HepG2 (cell line): ENCODE measurements around the gene PSMA7. TPM values are rescaled to one million over a fixed set of nuclear protein-coding genes. Genes with fewer than 3 reads are reported as not detected.
A peak's percentile ranks its signal among the peaks of the same experiment; 100 is the strongest.
"Not testable (repeated sequence)": the region's sequence is repeated elsewhere in the genome, so short reads cannot be mapped to it uniquely, and the experiment has no call there.

Experiments used
- ARID4A ChIP-seq: sonication (generic); formaldehyde crosslinking; IDR thresholded peaks from 2 replicates; pipeline ENCODE4 v1.5.0; 2020; ENCODE audit warnings: mild to moderate bottlenecking, missing genetic modification reagents, borderline replicate concordance
- HOXA3 ChIP-seq: sonication (generic); formaldehyde crosslinking; IDR thresholded peaks from 2 replicates; pipeline ENCODE4 v1.5.0; 2020; ENCODE audit warnings: missing genetic modification reagents
- KDM2A ChIP-seq: sonication (generic); formaldehyde crosslinking; IDR thresholded peaks from 2 replicates; pipeline ENCODE4 v1.4.0; 2020; ENCODE audit warnings: low read depth, missing genetic modification reagents, borderline replicate concordance
- NFKBIZ ChIP-seq: IDR thresholded peaks from 2 replicates; pipeline ENCODE4 v1.6.1; 2018; ENCODE audit warnings: missing genetic modification reagents, missing compliant biosample characterization
- POGK ChIP-seq: sonication (generic); formaldehyde crosslinking; conservative IDR thresholded peaks from 2 replicates; pipeline ENCODE4 v1.8.0; 2022; ENCODE audit warnings: mild to moderate bottlenecking, moderate library complexity, missing genetic modification reagents
- POGZ ChIP-seq: sonication (generic); formaldehyde crosslinking; IDR thresholded peaks from 2 replicates; pipeline ENCODE4 v1.4.0; 2020; ENCODE audit warnings: mild to moderate bottlenecking, missing genetic modification reagents
- RCOR2 ChIP-seq: IDR thresholded peaks from 2 replicates; pipeline ENCODE4 v1.6.1; 2016; ENCODE audit warnings: missing biosample characterization, missing genetic modification reagents
- RXRB ChIP-seq: IDR thresholded peaks from 2 replicates; pipeline ENCODE4 v1.6.1; 2016; ENCODE audit warnings: borderline replicate concordance, missing genetic modification reagents, missing compliant biosample characterization
- ZBTB40 ChIP-seq, 2 experiments: fragments of 450-650 bp in 1 of 2; sonication (generic) in 1 of 2; formaldehyde crosslinking in 1 of 2; IDR thresholded peaks; 2 replicates each; pipeline versions ENCODE4 v1.6.1 to v1.8.0; 2016 to 2022; ENCODE audit warnings: antibody characterized with exemption in 1 of 2, mild to moderate bottlenecking in 1 of 2, missing genetic modification reagents in 1 of 2
- ZNF12 ChIP-seq: sonication (generic); formaldehyde crosslinking; IDR thresholded peaks from 2 replicates; pipeline ENCODE4 v1.5.0; 2020; ENCODE audit warnings: missing genetic modification reagents
- ZNF235 ChIP-seq: sonication (generic); formaldehyde crosslinking; IDR thresholded peaks from 2 replicates; pipeline ENCODE4 v1.8.1; 2023; ENCODE audit warnings: mild to moderate bottlenecking, missing genetic modification reagents, borderline replicate concordance
- ZNF3 ChIP-seq: IDR thresholded peaks from 2 replicates; pipeline ENCODE4 v1.7.0; 2017; ENCODE audit warnings: inconsistent platforms
- ZNF317 ChIP-seq: sonication (generic); formaldehyde crosslinking; IDR thresholded peaks from 2 replicates; pipeline ENCODE4 v1.5.0; 2020; ENCODE audit warnings: mild to moderate bottlenecking, missing genetic modification reagents
- polyA plus RNA-seq, 8 experiments: library from polyadenylated mRNA; depleted of rRNA in 3 of 8; stranded (reverse) in 7 of 8; unstranded in 1 of 8; fragments of >200 nt; fragmentation: Illumina TruSeq in 4 of 8; extraction: Trizol in 4 of 8; gene quantifications; 2 replicates each; pipeline versions ENCODE4 v1.2.1 to v1.2.3, GENCODE V29; 2011 to 2016; ENCODE audit warnings: low read depth in 4 of 8, missing spikeins in 1 of 8, mixed read lengths in 1 of 8; ENCODE audit not compliant: insufficient read depth in 1 of 8
- total RNA-seq, 5 experiments: library from RNA; depleted of rRNA; stranded (reverse); fragments of >200 nt; fragmentation: Illumina TruSeq; extraction: Trizol; gene quantifications; 2 replicates each; pipeline ENCODE4 v1.2.3, GENCODE V29; 2016; ENCODE audit warnings: low read depth in 1 of 5

Gene PSMA7
- total and polyA plus RNA-seq, 2 of the 13 experiments (the other 11 are each of a cell fraction or from before 2014, with no cell fraction given): 531 to 631 TPM

- TF ChIP-seq POGK (CRISPR knock-in tag) (0 out of 2 replicates have a peak, but pooled peaks have one; percentile 19), HOXA3 (CRISPR knock-in tag) (peak; percentile 47; the same call in 1 of the 2 replicates), POGZ (CRISPR knock-in tag) (peak; percentile 76), ZNF235 (0 out of 2 replicates have a peak, but pooled peaks have one; percentile 12), ZNF12 (CRISPR knock-in tag) (peak; percentile 51; the same call in 1 of the 2 replicates), RXRB (CRISPR knock-in tag) (peak; percentile 98), RCOR2 (peak; percentile 83; the same call in 1 of the 2 replicates), ZBTB40 (CRISPR knock-in tag; IDR thresholded peaks at IDR 0.05) (0 out of 2 replicates have a peak, but pooled peaks have one; percentile 47), NFKBIZ (CRISPR knock-in tag) (0 out of 2 replicates have a peak, but pooled peaks have one; percentile 33), ARID4A (CRISPR knock-in tag) (peak; percentile 38; the same call in 1 of the 2 replicates), ZNF3 (CRISPR knock-in tag) (peak; percentile 75; the same call in 1 of the 2 replicates), KDM2A (CRISPR knock-in tag) (peak; percentile 56; the same call in 1 of the 2 replicates), ZNF317 (CRISPR knock-in tag) (0 out of 2 replicates have a peak, but pooled peaks have one; percentile 15)
- TF ChIP-seq ZBTB40 (IDR thresholded peaks at IDR 0.05): not testable (repeated sequence)
Measured at GRCh38 chr20:62115800-62116407, 27.3 kb downstream of the PSMA7 start (continued).
